HepG2 (cell line): ENCODE measurements around the gene CCND1. TPM values are rescaled to one million over a fixed set of nuclear protein-coding genes. Genes with fewer than 3 reads are reported as not detected.

Experiments
- ATM ChIP-seq: fragments of 450-650 bp; IDR thresholded peaks from 2 replicates; pipeline ENCODE4 v1.7.1; 2017; ENCODE audit warnings: mild to moderate bottlenecking, borderline replicate concordance
- DMAP1 ChIP-seq: IDR thresholded peaks from 2 replicates; pipeline ENCODE4 v1.6.1; 2016
- GABPB1 ChIP-seq: IDR thresholded peaks from 2 replicates; pipeline ENCODE4 v1.6.1; 2016; ENCODE audit warnings: mild to moderate bottlenecking, missing genetic modification reagents, moderate library complexity, missing compliant biosample characterization
- MAFG ChIP-seq: sonication (generic); formaldehyde crosslinking; IDR thresholded peaks from 2 replicates; pipeline ENCODE4 v1.5.1; 2020; ENCODE audit warnings: mild to moderate bottlenecking, missing genetic modification reagents
- THYN1 ChIP-seq: sonication (generic); formaldehyde crosslinking; IDR thresholded peaks from 2 replicates; pipeline ENCODE4 v1.8.1; 2023; ENCODE audit warnings: low read depth, mild to moderate bottlenecking, moderate library complexity, missing genetic modification reagents, borderline replicate concordance
- ZNF12 ChIP-seq: sonication (generic); formaldehyde crosslinking; IDR thresholded peaks from 2 replicates; pipeline ENCODE4 v1.5.0; 2020; ENCODE audit warnings: missing genetic modification reagents
- ZNF557 ChIP-seq: sonication (generic); formaldehyde crosslinking; IDR thresholded peaks from 2 replicates; pipeline ENCODE4 v1.4.0; 2020; ENCODE audit warnings: missing genetic modification reagents
- ZNF589 ChIP-seq: sonication (generic); formaldehyde crosslinking; conservative IDR thresholded peaks from 2 replicates; pipeline ENCODE4 v1.8.0; 2022; ENCODE audit warnings: mild to moderate bottlenecking, moderate library complexity, missing genetic modification reagents
- polyA plus RNA-seq, 8 experiments: library from polyadenylated mRNA; depleted of rRNA in 3 of 8; stranded (reverse) in 7 of 8; unstranded in 1 of 8; fragments of >200 nt; fragmentation: Illumina TruSeq in 4 of 8; extraction: Trizol in 4 of 8; gene quantifications; 2 replicates each; pipeline versions ENCODE4 v1.2.1 to v1.2.3, GENCODE V29; 2011 to 2016; ENCODE audit warnings: low read depth in 4 of 8, missing spikeins in 1 of 8, mixed read lengths in 1 of 8; ENCODE audit not compliant: insufficient read depth in 1 of 8
- total RNA-seq, 5 experiments: library from RNA; depleted of rRNA; stranded (reverse); fragments of >200 nt; fragmentation: Illumina TruSeq; extraction: Trizol; gene quantifications; 2 replicates each; pipeline ENCODE4 v1.2.3, GENCODE V29; 2016; ENCODE audit warnings: low read depth in 1 of 5
- TF ChIP-seq, protein P1 (sequence below): sonication (generic); formaldehyde crosslinking; IDR thresholded peaks from 2 replicates; pipeline ENCODE4 v1.5.0; 2020; ENCODE audit warnings: mild to moderate bottlenecking, missing genetic modification reagents
- TF ChIP-seq, protein P2 (sequence below): IDR thresholded peaks from 2 replicates; pipeline ENCODE4 v1.6.1; 2018; ENCODE audit warnings: missing genetic modification reagents
- TF ChIP-seq, protein P3 (sequence below): IDR thresholded peaks from 2 replicates; pipeline ENCODE4 v1.6.1; 2016; ENCODE audit warnings: missing genetic modification reagents, missing compliant biosample characterization
- TF ChIP-seq, protein P4 (sequence below): fragments of 450-650 bp; IDR thresholded peaks from 2 replicates; pipeline ENCODE4 v1.6.1; 2017; ENCODE audit warnings: mild to moderate bottlenecking
- TF ChIP-seq, protein P5 (sequence below): IDR thresholded peaks from 2 replicates; pipeline ENCODE4 v1.6.1; 2012; ENCODE audit warnings: low read length, improper control_type of control experiment
- TF ChIP-seq, protein P6 (sequence below): sonication (generic); formaldehyde crosslinking; IDR thresholded peaks from 2 replicates; pipeline ENCODE4 v1.5.1; 2020; ENCODE audit warnings: mild to moderate bottlenecking, missing genetic modification reagents, moderate library complexity

CCND1 gene
- total and polyA plus RNA-seq, 2 of the 13 experiments (the other 11 are each of a cell fraction or from before 2014, with no cell fraction given), result 107 to 136 TPM

DNA sequence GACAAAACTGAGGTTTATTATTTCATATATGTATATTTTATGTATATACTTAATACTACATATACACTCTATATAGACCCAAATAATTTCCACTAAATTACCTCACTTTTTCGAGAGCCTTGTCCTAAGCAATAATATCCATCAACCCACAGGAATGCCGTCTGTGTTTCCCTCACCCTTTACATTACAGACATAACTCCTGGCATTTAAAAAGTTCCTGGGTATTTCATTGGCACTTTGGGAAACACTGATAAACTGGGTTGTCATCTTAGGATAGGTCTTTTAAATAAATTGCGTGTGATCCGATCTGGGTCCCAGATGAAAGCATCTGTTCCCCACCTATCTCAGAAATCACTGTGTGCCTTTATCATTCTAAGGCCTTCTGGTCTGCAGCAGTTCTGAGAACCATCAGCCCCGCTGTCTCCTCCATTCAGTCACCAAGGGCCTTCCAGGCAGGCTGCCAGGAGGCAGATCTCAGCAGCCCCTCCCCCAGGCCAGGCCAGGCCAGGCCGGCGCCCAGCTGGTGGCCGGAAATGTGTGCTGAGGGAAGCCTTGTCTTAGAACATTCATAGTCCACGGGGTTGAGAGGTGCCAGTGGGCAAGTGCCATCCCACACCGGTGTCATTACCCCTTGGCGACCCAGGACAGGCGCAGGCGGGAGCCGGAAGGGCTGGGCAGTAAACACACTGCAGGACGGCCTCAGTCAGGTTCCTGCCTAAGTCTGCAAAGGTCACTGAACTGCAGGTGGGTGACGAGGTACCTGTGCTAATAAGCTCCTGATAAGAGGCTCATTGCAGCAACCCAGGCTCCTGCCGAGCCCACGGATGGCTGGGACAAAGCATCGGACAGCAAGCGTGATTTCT lies 59.6 kb downstream of the CCND1 start (continued):
- TF ChIP-seq, protein P1, sequence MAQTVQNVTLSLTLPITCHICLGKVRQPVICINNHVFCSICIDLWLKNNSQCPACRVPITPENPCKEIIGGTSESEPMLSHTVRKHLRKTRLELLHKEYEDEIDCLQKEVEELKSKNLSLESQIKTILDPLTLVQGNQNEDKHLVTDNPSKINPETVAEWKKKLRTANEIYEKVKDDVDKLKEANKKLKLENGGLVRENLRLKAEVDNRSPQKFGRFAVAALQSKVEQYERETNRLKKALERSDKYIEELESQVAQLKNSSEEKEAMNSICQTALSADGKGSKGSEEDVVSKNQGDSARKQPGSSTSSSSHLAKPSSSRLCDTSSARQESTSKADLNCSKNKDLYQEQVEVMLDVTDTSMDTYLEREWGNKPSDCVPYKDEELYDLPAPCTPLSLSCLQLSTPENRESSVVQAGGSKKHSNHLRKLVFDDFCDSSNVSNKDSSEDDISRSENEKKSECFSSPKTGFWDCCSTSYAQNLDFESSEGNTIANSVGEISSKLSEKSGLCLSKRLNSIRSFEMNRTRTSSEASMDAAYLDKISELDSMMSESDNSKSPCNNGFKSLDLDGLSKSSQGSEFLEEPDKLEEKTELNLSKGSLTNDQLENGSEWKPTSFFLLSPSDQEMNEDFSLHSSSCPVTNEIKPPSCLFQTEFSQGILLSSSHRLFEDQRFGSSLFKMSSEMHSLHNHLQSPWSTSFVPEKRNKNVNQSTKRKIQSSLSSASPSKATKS (CRISPR knock-in tag), result no peak
- no peak for TF ChIP-seq ZNF12 (CRISPR knock-in tag)
- TF ChIP-seq, protein P2, sequence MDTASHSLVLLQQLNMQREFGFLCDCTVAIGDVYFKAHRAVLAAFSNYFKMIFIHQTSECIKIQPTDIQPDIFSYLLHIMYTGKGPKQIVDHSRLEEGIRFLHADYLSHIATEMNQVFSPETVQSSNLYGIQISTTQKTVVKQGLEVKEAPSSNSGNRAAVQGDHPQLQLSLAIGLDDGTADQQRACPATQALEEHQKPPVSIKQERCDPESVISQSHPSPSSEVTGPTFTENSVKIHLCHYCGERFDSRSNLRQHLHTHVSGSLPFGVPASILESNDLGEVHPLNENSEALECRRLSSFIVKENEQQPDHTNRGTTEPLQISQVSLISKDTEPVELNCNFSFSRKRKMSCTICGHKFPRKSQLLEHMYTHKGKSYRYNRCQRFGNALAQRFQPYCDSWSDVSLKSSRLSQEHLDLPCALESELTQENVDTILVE (CRISPR knock-in tag), result no peak; the same call in 1 of the 2 replicates
- TF ChIP-seq, protein P3, sequence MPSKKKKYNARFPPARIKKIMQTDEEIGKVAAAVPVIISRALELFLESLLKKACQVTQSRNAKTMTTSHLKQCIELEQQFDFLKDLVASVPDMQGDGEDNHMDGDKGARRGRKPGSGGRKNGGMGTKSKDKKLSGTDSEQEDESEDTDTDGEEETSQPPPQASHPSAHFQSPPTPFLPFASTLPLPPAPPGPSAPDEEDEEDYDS, result no peak
- TF ChIP-seq GABPB1 (CRISPR knock-in tag), result peak; percentile 79
- TF ChIP-seq ZNF557 (CRISPR knock-in tag), result no peak
- no peak for TF ChIP-seq ATM
- TF ChIP-seq, protein P4, sequence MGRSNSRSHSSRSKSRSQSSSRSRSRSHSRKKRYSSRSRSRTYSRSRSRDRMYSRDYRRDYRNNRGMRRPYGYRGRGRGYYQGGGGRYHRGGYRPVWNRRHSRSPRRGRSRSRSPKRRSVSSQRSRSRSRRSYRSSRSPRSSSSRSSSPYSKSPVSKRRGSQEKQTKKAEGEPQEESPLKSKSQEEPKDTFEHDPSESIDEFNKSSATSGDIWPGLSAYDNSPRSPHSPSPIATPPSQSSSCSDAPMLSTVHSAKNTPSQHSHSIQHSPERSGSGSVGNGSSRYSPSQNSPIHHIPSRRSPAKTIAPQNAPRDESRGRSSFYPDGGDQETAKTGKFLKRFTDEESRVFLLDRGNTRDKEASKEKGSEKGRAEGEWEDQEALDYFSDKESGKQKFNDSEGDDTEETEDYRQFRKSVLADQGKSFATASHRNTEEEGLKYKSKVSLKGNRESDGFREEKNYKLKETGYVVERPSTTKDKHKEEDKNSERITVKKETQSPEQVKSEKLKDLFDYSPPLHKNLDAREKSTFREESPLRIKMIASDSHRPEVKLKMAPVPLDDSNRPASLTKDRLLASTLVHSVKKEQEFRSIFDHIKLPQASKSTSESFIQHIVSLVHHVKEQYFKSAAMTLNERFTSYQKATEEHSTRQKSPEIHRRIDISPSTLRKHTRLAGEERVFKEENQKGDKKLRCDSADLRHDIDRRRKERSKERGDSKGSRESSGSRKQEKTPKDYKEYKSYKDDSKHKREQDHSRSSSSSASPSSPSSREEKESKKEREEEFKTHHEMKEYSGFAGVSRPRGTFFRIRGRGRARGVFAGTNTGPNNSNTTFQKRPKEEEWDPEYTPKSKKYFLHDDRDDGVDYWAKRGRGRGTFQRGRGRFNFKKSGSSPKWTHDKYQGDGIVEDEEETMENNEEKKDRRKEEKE, result no peak
- TF ChIP-seq DMAP1, result 0 out of 2 replicates have a peak, but pooled peaks have one; percentile 51
- TF ChIP-seq, protein P5, sequence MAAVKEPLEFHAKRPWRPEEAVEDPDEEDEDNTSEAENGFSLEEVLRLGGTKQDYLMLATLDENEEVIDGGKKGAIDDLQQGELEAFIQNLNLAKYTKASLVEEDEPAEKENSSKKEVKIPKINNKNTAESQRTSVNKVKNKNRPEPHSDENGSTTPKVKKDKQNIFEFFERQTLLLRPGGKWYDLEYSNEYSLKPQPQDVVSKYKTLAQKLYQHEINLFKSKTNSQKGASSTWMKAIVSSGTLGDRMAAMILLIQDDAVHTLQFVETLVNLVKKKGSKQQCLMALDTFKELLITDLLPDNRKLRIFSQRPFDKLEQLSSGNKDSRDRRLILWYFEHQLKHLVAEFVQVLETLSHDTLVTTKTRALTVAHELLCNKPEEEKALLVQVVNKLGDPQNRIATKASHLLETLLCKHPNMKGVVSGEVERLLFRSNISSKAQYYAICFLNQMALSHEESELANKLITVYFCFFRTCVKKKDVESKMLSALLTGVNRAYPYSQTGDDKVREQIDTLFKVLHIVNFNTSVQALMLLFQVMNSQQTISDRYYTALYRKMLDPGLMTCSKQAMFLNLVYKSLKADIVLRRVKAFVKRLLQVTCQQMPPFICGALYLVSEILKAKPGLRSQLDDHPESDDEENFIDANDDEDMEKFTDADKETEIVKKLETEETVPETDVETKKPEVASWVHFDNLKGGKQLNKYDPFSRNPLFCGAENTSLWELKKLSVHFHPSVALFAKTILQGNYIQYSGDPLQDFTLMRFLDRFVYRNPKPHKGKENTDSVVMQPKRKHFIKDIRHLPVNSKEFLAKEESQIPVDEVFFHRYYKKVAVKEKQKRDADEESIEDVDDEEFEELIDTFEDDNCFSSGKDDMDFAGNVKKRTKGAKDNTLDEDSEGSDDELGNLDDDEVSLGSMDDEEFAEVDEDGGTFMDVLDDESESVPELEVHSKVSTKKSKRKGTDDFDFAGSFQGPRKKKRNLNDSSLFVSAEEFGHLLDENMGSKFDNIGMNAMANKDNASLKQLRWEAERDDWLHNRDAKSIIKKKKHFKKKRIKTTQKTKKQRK, result no peak
- TF ChIP-seq, protein P6, sequence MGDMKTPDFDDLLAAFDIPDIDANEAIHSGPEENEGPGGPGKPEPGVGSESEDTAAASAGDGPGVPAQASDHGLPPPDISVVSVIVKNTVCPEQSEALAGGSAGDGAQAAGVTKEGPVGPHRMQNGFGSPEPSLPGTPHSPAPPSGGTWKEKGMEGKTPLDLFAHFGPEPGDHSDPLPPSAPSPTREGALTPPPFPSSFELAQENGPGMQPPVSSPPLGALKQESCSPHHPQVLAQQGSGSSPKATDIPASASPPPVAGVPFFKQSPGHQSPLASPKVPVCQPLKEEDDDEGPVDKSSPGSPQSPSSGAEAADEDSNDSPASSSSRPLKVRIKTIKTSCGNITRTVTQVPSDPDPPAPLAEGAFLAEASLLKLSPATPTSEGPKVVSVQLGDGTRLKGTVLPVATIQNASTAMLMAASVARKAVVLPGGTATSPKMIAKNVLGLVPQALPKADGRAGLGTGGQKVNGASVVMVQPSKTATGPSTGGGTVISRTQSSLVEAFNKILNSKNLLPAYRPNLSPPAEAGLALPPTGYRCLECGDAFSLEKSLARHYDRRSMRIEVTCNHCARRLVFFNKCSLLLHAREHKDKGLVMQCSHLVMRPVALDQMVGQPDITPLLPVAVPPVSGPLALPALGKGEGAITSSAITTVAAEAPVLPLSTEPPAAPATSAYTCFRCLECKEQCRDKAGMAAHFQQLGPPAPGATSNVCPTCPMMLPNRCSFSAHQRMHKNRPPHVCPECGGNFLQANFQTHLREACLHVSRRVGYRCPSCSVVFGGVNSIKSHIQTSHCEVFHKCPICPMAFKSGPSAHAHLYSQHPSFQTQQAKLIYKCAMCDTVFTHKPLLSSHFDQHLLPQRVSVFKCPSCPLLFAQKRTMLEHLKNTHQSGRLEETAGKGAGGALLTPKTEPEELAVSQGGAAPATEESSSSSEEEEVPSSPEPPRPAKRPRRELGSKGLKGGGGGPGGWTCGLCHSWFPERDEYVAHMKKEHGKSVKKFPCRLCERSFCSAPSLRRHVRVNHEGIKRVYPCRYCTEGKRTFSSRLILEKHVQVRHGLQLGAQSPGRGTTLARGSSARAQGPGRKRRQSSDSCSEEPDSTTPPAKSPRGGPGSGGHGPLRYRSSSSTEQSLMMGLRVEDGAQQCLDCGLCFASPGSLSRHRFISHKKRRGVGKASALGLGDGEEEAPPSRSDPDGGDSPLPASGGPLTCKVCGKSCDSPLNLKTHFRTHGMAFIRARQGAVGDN (CRISPR knock-in tag), result peak; percentile 86
- no peak for TF ChIP-seq THYN1 (CRISPR knock-in tag)
- TF ChIP-seq ZNF589 (CRISPR knock-in tag), result no peak
- TF ChIP-seq MAFG, result no peak
